SK-N-MC (cell line): ENCODE measurements around the gene TBC1D10B.

Experiments
- EZH2 ChIP-seq: fragments of 200-600 bp; sonication (generic); IDR thresholded peaks from one replicate; pipeline ENCODE4 v1.6.1; 2017; ENCODE audit warnings: antibody characterized with exemption
- FOXP2 ChIP-seq: optimal IDR thresholded peaks from 2 replicates; pipeline ENCODE3; 2011; ENCODE audit warnings: mild to moderate bottlenecking, moderate library complexity; ENCODE audit not compliant: insufficient read depth; ENCODE audit errors: extremely low read length, control extremely low read depth
- POLR2AphosphoS5 ChIP-seq: IDR thresholded peaks from 2 replicates; pipeline ENCODE4 v1.6.1; 2012; ENCODE audit warnings: mild to moderate bottlenecking, low read depth, low read length, borderline replicate concordance

DNA sequence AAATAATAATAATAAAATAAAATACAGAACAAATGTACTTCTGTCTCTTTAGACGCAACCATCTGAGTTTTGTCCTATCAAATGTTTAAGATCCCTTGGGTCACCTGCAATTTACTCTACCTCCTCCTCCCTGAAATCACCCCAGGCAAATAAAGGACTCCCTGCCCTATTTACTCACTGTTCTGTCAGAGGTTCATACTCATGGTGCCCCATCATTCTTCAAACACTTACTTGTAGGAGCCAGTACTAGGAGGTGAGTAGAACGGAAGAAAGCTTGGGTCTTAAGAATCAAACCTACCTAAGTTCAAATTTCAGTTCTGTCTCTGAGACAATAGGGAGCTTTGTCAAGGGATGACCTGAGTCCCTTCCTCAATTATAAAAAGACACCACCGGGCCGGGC lies 3.8 kb downstream of the TBC1D10B start:
- TF ChIP-seq EZH2, result no peak
- TF ChIP-seq POLR2AphosphoS5, result no peak
- no peak for TF ChIP-seq FOXP2
